ENCODE results near the gene ZFP42.

DNA sequence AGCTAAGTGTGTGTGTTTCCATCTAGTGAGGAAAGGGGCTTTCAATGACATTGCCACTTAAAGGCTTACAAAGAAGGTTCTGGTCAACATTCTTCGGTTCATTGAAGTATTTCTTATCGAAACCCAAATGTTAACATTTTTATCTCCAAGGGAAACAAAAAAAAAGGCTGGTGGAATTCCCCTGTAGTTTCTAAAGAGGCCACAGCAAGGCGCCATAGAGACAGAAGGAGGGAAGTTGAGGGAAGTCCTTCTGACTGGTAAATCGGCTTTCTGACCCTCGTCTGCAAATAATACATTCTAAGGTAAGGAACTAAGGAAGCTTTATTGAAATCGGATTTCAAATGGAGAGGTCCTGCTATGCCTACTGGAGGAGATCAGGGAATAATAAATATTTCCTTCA, 1.7 kb upstream of the ZFP42 start:
- TF ChIP-seq, protein P1, sequence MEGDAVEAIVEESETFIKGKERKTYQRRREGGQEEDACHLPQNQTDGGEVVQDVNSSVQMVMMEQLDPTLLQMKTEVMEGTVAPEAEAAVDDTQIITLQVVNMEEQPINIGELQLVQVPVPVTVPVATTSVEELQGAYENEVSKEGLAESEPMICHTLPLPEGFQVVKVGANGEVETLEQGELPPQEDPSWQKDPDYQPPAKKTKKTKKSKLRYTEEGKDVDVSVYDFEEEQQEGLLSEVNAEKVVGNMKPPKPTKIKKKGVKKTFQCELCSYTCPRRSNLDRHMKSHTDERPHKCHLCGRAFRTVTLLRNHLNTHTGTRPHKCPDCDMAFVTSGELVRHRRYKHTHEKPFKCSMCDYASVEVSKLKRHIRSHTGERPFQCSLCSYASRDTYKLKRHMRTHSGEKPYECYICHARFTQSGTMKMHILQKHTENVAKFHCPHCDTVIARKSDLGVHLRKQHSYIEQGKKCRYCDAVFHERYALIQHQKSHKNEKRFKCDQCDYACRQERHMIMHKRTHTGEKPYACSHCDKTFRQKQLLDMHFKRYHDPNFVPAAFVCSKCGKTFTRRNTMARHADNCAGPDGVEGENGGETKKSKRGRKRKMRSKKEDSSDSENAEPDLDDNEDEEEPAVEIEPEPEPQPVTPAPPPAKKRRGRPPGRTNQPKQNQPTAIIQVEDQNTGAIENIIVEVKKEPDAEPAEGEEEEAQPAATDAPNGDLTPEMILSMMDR (IDR thresholded peaks at IDR 0.05), result no peak
- TF ChIP-seq POLR2AphosphoS5 (IDR thresholded peaks at IDR 0.05; ENCODE audit: insufficient read depth in 1 of 2, low read depth in 1 of 2) (no peak), POLR2A (IDR thresholded peaks at IDR 0.05) (no peak)

Measured in vagina (tissue), 2 donors.